ENCODE data around the gene STKLD1. TPM values are rescaled to one million over a fixed set of nuclear protein-coding genes. Genes with fewer than 3 reads are reported as not detected.
A peak's percentile ranks its signal among the peaks of the same experiment; 100 is the strongest.
"Not testable (repeated sequence)": the region's sequence is repeated elsewhere in the genome, so short reads cannot be mapped to it uniquely, and the experiment has no call there.

The STKLD1 gene
- total RNA-seq, 1 experiment from 2014 or later, result 3.4 TPM

GRCh38 chr9:133375116-133375723 lies 946 bp upstream of the STKLD1 start:
- peaks cover 6% of the 10 kb centered on the region; the same call in 1 of the 2 replicates for H3K4me1 ChIP-seq
- Mint-ChIP-seq H3K36me3 (ENCODE audit: insufficient read depth, unreplicated experiment) (peaks cover 55% of the 10 kb centered on the region), H3K4me3 (ENCODE audit: unreplicated experiment) (peak overlapping the region; percentile 89), H3K4me1 (ENCODE audit: low read depth, unreplicated experiment) (peaks cover 15% of the 10 kb centered on the region), H3K27me3 (ENCODE audit: insufficient read depth, unreplicated experiment) (no peaks in the 10 kb centered on the region), H3K27ac (ENCODE audit: unreplicated experiment) (peak overlapping the region; percentile 96), H3K9me3 (ENCODE audit: unreplicated experiment) (no peaks in the 10 kb centered on the region)
- no TSS peak for BruUV-seq (replicated peaks)
- peak; percentile 76 to 88 for DNase-seq
- peaks cover 3% of the 10 kb centered on the region; the same call in 1 of the 2 replicates for H3K36me3 ChIP-seq (ENCODE audit: control insufficient read depth, insufficient read depth, low read length)
- no peaks in the 10 kb centered on the region for H3K9me3 ChIP-seq
- peak overlapping the region; percentile 58 for H3K4me3 ChIP-seq (ENCODE audit: low read depth, low read length)
- CTCF ChIA-PET, result interaction anchor here (0.9 kb wide), 1 partner anchor 84 kb away, joined by 4 read pairs; the partner anchor contains the start of gene CACFD1
- POLR2A ChIA-PET, result interaction anchor here (0.9 to 1.3 kb wide), 2 partner anchors 27 to 84 kb away, joined by 3 to 5 read pairs; partner anchors contain the start of genes CACFD1, MED22 and RPL7A
- TF ChIP-seq CTCF (IDR thresholded peaks at IDR 0.05; ENCODE audit: insufficient read depth in 1 of 2, low read depth in 1 of 2, low read length in 1 of 2, severe bottlenecking in 1 of 2, unreplicated experiment in 1 of 2), result peak in 1 of 2 experiments; percentile 20
- H3K27me3 ChIP-seq (replicated peaks; ENCODE audit: control insufficient read depth, insufficient read depth, low read length), result no peaks in the 10 kb centered on the region
- intact Hi-C loops (cut with micrococcal nuclease; ENCODE audit: unreplicated experiment), result no loop called here

GRCh38 chr9:133377280-133377679 lies 1.1 kb downstream of the STKLD1 start:
- ChIA-PET CTCF (interaction anchor here (0.6 kb wide), 1 partner anchor 112 kb away, joined by 3 read pairs; no protein-coding TSS in a partner anchor), POLR2A (interaction anchor here (1.0 kb wide), 1 partner anchor 15 kb away, joined by 9 read pairs; no protein-coding TSS in a partner anchor)
- H3K4me3 Mint-ChIP-seq (ENCODE audit: unreplicated experiment); H3K9me3 ChIP-seq; H3K9me3 Mint-ChIP-seq (ENCODE audit: unreplicated experiment); H3K4me1 Mint-ChIP-seq (ENCODE audit: low read depth, unreplicated experiment); H3K4me3 ChIP-seq (ENCODE audit: low read depth, low read length); BruUV-seq (replicated peaks); DNase-seq; H3K27ac Mint-ChIP-seq (ENCODE audit: unreplicated experiment); H3K27me3 ChIP-seq (replicated peaks; ENCODE audit: control insufficient read depth, insufficient read depth, low read length); H3K4me1 ChIP-seq; H3K27me3 Mint-ChIP-seq (ENCODE audit: insufficient read depth, unreplicated experiment); H3K36me3 ChIP-seq (ENCODE audit: control insufficient read depth, insufficient read depth, low read length): not testable (repeated sequence)
- intact Hi-C loops (cut with micrococcal nuclease; ENCODE audit: unreplicated experiment), result loop anchor here (2.0 kb wide), 1 partner anchor 20 kb away; the partner anchor contains the start of genes SURF1 and SURF2
- peaks cover 34% of the 10 kb centered on the region for H3K36me3 Mint-ChIP-seq (ENCODE audit: insufficient read depth, unreplicated experiment)

GRCh38 chr9:133377721-133378216 lies 1.6 kb downstream of the STKLD1 start:
- CTCF ChIA-PET, result interaction anchor here (0.6 to 0.9 kb wide), 2 partner anchors 20 to 189 kb away, joined by 3 read pairs; no protein-coding TSS in a partner anchor

More at GRCh38 chr9:133377721-133378216, 1.6 kb downstream of the STKLD1 start:
- H3K4me1 Mint-ChIP-seq (ENCODE audit: low read depth, unreplicated experiment), result no peaks in the 10 kb centered on the region
- H3K9me3 Mint-ChIP-seq (ENCODE audit: unreplicated experiment), result no peaks in the 10 kb centered on the region
- no peak overlapping the region for H3K4me3 Mint-ChIP-seq (ENCODE audit: unreplicated experiment)
- Histone ChIP-seq H3K36me3 (ENCODE audit: control insufficient read depth, insufficient read depth, low read length) (0 out of 2 replicates have a peak, but pooled peaks cover 1% of the 10 kb centered on the region), H3K4me3 (ENCODE audit: low read depth, low read length) (no peak overlapping the region), H3K9me3 (no peaks in the 10 kb centered on the region), H3K27me3 (replicated peaks; ENCODE audit: control insufficient read depth, insufficient read depth, low read length) (no peaks in the 10 kb centered on the region), H3K4me1 (peaks cover 6% of the 10 kb centered on the region; the same call in 1 of the 2 replicates)
- peaks cover 29% of the 10 kb centered on the region for H3K36me3 Mint-ChIP-seq (ENCODE audit: insufficient read depth, unreplicated experiment)
- POLR2A ChIA-PET, result interaction anchor here (0.6 to 1.0 kb wide), 3 partner anchors 9 to 82 kb away, joined by 3 to 9 read pairs (median 5); partner anchors contain the start of gene CACFD1
- no peaks in the 10 kb centered on the region for H3K27me3 Mint-ChIP-seq (ENCODE audit: insufficient read depth, unreplicated experiment)
- TF ChIP-seq CTCF (IDR thresholded peaks at IDR 0.05; ENCODE audit: insufficient read depth in 1 of 2, low read depth in 1 of 2, low read length in 1 of 2, severe bottlenecking in 1 of 2, unreplicated experiment in 1 of 2), result no peak
- no peak for DNase-seq
- no TSS peak for BruUV-seq (replicated peaks)
- intact Hi-C loops (cut with micrococcal nuclease; ENCODE audit: unreplicated experiment), result loop anchor here (2.0 kb wide), 1 partner anchor 21 kb away; the partner anchor contains the start of genes SURF1 and SURF2
- no peak overlapping the region for H3K27ac Mint-ChIP-seq (ENCODE audit: unreplicated experiment)
